Measurements from ENCODE around the gene PPIP5K1.

GRCh38 chr15:43538091-43538490 lies 51.9 kb downstream of the PPIP5K1 start:
- no peak for TF ChIP-seq POLR2A (IDR thresholded peaks at IDR 0.05)
- TF ChIP-seq CTCF (IDR thresholded peaks at IDR 0.05) = no peak
